OCI-LY3 (cell line): Measurements from ENCODE around the gene AP2A2.

Experiments
- H2AFZ ChIP-seq: fragments of 200-600, 300-600 bp; shearing (Covaris generic); 2 replicates; pipeline ENCODE4 v1.6.0; 2014; ENCODE audit warnings: antibody characterized with exemption, low read depth, low read length
- H3K27ac ChIP-seq: fragments of 200-600, 300-600 bp; sonication (generic); 2 replicates; pipeline ENCODE4 v1.5.1; 2014; ENCODE audit warnings: mild to moderate bottlenecking, low read length, moderate library complexity, mixed read lengths
- H3K27me3 ChIP-seq: fragments of 200-600, 300-600 bp; sonication (generic); 2 replicates; pipeline ENCODE4 v1.6.1; 2014; ENCODE audit warnings: low read depth, low read length, mixed read lengths
- H3K36me3 ChIP-seq: fragments of 200-600, 300-600 bp; sonication (generic); replicated peaks from 2 replicates; pipeline ENCODE3; 2014; ENCODE audit warnings: low read depth, low read length, mixed read lengths
- H3K4me1 ChIP-seq: fragments of 300-600, 200-600 bp; sonication (generic); 2 replicates; pipeline ENCODE4 v1.6.1; 2014; ENCODE audit warnings: low read length, mixed read lengths
- H3K4me2 ChIP-seq: fragments of 200-600, 300-600 bp; sonication (generic); 2 replicates; pipeline ENCODE4 v1.6.1; 2014; ENCODE audit warnings: low read length, mixed read lengths
- H3K4me3 ChIP-seq: fragments of 300-600, 200-600 bp; sonication (generic); 2 replicates; pipeline ENCODE4 v1.5.1; 2014; ENCODE audit warnings: antibody characterized with exemption, mild to moderate bottlenecking, low read length, moderate library complexity
- H3K79me2 ChIP-seq: fragments of 300-600, 200-600 bp; shearing (Covaris generic); 2 replicates; pipeline ENCODE4 v1.6.1; 2014; ENCODE audit warnings: mild to moderate bottlenecking, low read length, mixed read lengths
- H3K9ac ChIP-seq: fragments of 300-600, 200-600 bp; shearing (Covaris generic); 2 replicates; pipeline ENCODE4 v1.6.0; 2014; ENCODE audit warnings: mild to moderate bottlenecking, low read length, moderate library complexity
- H3K9me3 ChIP-seq: fragments of 200-600, 300-600 bp; shearing (Covaris generic); 2 replicates; pipeline ENCODE4 v1.6.1; 2014; ENCODE audit warnings: low read length, mixed read lengths; ENCODE audit not compliant: insufficient read depth
- H4K20me1 ChIP-seq: fragments of 200-600, 300-600 bp; sonication (generic); 2 replicates; pipeline ENCODE4 v1.6.1; 2016; ENCODE audit warnings: low read length, mixed read lengths; ENCODE audit not compliant: insufficient read depth
- EZH2phosphoT487 ChIP-seq: fragments of 200-600 bp; shearing (Covaris generic); IDR thresholded peaks from 2 replicates; pipeline ENCODE4 v1.6.1; 2018; ENCODE audit warnings: antibody characterized with exemption, mixed run types, low read depth
- TF ChIP-seq, protein P1 (sequence below): fragments of 200-600, 300-600 bp; sonication (generic); IDR thresholded peaks from 2 replicates; pipeline ENCODE4 v1.5.1; 2014; ENCODE audit warnings: antibody characterized with exemption, low read length, low read depth

AP2A2 gene

DNA sequence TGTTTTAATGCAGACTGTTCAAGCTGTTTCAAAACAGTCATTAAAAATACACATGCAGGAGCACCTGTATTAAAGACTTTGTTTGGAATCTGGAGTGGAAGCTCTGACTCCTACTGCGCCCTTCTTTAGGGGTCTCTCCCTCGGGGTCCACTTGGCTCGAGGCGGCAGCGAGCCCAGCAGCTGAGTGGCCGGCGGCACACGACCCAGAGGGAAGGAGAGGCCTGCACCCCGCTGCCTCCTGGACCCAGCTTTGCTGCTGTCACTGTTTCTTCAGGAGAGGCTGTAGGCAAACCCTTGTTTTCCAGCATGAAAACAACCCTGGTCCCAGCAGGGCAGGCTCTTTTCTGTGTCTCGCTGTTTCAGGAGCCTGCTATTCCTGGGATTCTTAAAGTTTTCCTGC, 81.6 kb downstream of the AP2A2 start:
- H3K4me1 ChIP-seq = no peaks in the 10 kb centered on the region
- no peak overlapping the region for H3K4me3 ChIP-seq
- H3K27me3 ChIP-seq = no peaks in the 10 kb centered on the region
- TF ChIP-seq, protein P1, sequence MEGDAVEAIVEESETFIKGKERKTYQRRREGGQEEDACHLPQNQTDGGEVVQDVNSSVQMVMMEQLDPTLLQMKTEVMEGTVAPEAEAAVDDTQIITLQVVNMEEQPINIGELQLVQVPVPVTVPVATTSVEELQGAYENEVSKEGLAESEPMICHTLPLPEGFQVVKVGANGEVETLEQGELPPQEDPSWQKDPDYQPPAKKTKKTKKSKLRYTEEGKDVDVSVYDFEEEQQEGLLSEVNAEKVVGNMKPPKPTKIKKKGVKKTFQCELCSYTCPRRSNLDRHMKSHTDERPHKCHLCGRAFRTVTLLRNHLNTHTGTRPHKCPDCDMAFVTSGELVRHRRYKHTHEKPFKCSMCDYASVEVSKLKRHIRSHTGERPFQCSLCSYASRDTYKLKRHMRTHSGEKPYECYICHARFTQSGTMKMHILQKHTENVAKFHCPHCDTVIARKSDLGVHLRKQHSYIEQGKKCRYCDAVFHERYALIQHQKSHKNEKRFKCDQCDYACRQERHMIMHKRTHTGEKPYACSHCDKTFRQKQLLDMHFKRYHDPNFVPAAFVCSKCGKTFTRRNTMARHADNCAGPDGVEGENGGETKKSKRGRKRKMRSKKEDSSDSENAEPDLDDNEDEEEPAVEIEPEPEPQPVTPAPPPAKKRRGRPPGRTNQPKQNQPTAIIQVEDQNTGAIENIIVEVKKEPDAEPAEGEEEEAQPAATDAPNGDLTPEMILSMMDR = no peak
- no peak for TF ChIP-seq EZH2phosphoT487
- H3K79me2 ChIP-seq = no peaks in the 10 kb centered on the region
- no peak overlapping the region for H2AFZ ChIP-seq
- H3K9me3 ChIP-seq = no peaks in the 10 kb centered on the region
- peaks cover 4% of the 10 kb centered on the region for H3K36me3 ChIP-seq
- H3K4me2 ChIP-seq = no peak overlapping the region
- H4K20me1 ChIP-seq = no peaks in the 10 kb centered on the region
- H3K27ac ChIP-seq = no peak overlapping the region
- H3K9ac ChIP-seq = no peak overlapping the region

DNA sequence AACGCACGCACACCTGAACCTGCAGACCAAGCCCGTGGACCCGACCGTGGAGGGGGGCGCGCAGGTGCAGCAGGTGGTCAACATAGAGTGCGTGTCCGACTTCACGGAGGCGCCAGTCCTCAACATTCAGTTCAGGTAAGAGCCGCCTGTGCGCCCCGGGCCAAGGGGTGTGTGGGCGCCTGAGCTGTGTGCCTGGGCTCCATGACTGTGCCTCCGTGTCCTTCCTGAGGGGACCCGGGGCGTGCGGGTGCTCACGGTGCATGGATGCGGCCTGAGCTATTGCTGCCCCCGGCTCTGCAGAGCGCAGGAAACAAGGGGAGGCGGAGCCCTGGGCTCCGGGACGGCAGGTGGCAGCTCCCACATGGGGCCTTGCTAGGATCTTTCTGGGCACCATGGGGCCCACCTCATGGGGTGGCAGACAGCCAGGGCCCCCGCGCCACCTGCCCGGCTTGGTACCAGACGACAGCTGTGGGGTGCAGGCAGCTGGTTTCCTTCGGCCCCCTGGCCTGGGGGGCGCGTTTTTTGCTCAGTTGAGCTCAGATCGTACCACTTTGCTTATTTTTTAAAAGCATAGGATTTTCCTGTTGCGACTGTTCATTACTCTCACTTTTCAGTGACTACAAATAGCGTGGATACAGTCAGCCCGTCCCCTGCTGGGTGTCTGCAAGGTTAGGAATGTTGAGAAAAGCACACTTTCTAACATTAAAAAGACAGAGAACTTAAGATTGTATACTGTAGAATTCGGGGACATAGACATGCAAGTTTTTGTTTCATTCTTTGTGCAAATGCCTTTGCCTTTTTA, 82.5 kb downstream of the AP2A2 start:
- no peaks in the 10 kb centered on the region for H3K9me3 ChIP-seq
- no peak overlapping the region for H3K9ac ChIP-seq

DNA sequence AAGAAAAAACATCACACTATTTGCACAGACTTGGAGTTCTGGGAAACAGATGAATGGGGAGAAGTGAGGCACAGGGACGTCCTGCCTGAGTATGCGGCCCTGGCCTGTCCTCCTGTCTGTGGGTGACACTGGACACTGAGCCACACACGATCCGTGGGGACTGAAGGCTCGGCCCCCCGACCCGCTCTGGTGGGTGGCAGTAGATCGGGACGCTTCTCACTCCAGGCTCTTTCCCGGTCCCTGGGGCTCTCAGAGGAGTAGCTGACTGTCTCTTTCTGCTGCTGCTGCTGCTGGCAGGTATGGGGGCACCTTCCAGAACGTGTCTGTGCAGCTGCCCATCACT, 83.1 kb downstream of the AP2A2 start:
- H4K20me1 ChIP-seq = no peaks in the 10 kb centered on the region
- H3K79me2 ChIP-seq = no peaks in the 10 kb centered on the region
- peaks cover 4% of the 10 kb centered on the region for H3K36me3 ChIP-seq
- H3K9ac ChIP-seq = no peak overlapping the region
- H3K27me3 ChIP-seq = no peaks in the 10 kb centered on the region
- no peaks in the 10 kb centered on the region for H3K4me1 ChIP-seq
- no peak overlapping the region for H2AFZ ChIP-seq
- no peak overlapping the region for H3K4me3 ChIP-seq
- H3K27ac ChIP-seq = no peak overlapping the region
- no peaks in the 10 kb centered on the region for H3K9me3 ChIP-seq
- H3K4me2 ChIP-seq = no peak overlapping the region
- no peak for TF ChIP-seq EZH2phosphoT487
- TF ChIP-seq, protein P1 = no peak

More for the DNA sequence above, 82.5 kb downstream of the AP2A2 start:
- no peak overlapping the region for H2AFZ ChIP-seq
- no peak overlapping the region for H3K4me3 ChIP-seq
- no peaks in the 10 kb centered on the region for H3K4me1 ChIP-seq
- H3K36me3 ChIP-seq = peaks cover 4% of the 10 kb centered on the region
- TF ChIP-seq, protein P1 = no peak
- TF ChIP-seq EZH2phosphoT487 = no peak
- no peaks in the 10 kb centered on the region for H3K79me2 ChIP-seq
- H3K27me3 ChIP-seq = no peaks in the 10 kb centered on the region
- no peak overlapping the region for H3K27ac ChIP-seq
- H3K4me2 ChIP-seq = no peak overlapping the region
- H4K20me1 ChIP-seq = no peaks in the 10 kb centered on the region

DNA sequence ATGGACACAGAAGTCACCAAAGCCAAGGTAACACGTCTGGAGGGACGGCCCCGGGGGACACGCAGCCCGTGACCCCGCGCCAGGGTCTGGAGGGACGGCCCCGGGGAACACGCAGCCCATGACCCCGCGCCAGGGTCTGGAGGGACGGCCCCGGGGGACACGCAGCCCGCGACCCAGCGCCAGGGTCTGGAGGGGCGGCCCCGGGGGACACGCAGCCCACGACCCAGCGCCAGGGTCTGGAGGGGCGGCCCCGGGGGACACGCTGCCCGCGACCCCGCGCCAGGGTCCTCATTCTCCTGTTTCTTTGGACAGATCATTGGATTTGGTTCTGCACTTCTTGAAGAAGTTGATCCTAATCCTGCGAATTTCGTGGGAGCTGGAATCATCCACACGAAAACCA, 83.7 kb downstream of the AP2A2 start:
- Histone ChIP-seq H3K4me2 (no peak overlapping the region), H3K9ac (no peak overlapping the region), H3K4me3 (no peak overlapping the region), H3K27me3 (no peaks in the 10 kb centered on the region), H3K27ac (no peak overlapping the region), H2AFZ (no peak overlapping the region), H3K9me3 (no peaks in the 10 kb centered on the region), H3K4me1 (no peaks in the 10 kb centered on the region), H3K79me2 (no peaks in the 10 kb centered on the region), H3K36me3 (peaks cover 4% of the 10 kb centered on the region), H4K20me1 (no peaks in the 10 kb centered on the region)
- TF ChIP-seq EZH2phosphoT487 = no peak
- TF ChIP-seq, protein P1 = no peak
